NCI-H187 (cell line): Measurements from ENCODE around the gene AMY1C.
"Not testable (repeated sequence)": the region's sequence is repeated elsewhere in the genome, so short reads cannot be mapped to it uniquely, and the experiment has no call there.

Experiments
- DNase-seq, 2 experiments: peaks; one replicate each; lab custom pipeline; 2025; lab: John Stamatoyannopoulos, UW

AMY1C gene

GRCh38 chr1:103749598-103749997 is at the start of gene AMY1C:
Gene AMY1C, plus strand, starts transcription at chr1:103749898. Its CDS starts 572 bp downstream, at chr1:103750470.
- DNase-seq = not testable (repeated sequence)

- not testable (repeated sequence) for DNase-seq
Measured at GRCh38 chr1:103700669-103701068, 49.0 kb upstream of the AMY1C start.

- not testable (repeated sequence) for DNase-seq
Measured at GRCh38 chr1:103701256-103701655, 48.4 kb upstream of the AMY1C start.

GRCh38 chr1:103707670-103708069 is 42.0 kb upstream of the AMY1C start:
- DNase-seq = not testable (repeated sequence)

- DNase-seq = not testable (repeated sequence)
Measured at GRCh38 chr1:103710381-103710780, 39.3 kb upstream of the AMY1C start.

GRCh38 chr1:103717404-103717803 is 32.3 kb upstream of the AMY1C start:
- not testable (repeated sequence) for DNase-seq

GRCh38 chr1:103721473-103721872 is 28.2 kb upstream of the AMY1C start:
- not testable (repeated sequence) for DNase-seq

GRCh38 chr1:103735334-103735733 is 14.4 kb upstream of the AMY1C start:
- not testable (repeated sequence) for DNase-seq

- not testable (repeated sequence) for DNase-seq
Measured at GRCh38 chr1:103738031-103738430, 11.7 kb upstream of the AMY1C start.

- not testable (repeated sequence) for DNase-seq
Measured at GRCh38 chr1:103744449-103744848, 5.2 kb upstream of the AMY1C start.

- not testable (repeated sequence) for DNase-seq
Measured at GRCh38 chr1:103745040-103745439, 4.7 kb upstream of the AMY1C start.

- not testable (repeated sequence) for DNase-seq
Measured at GRCh38 chr1:103748273-103748672, 1.4 kb upstream of the AMY1C start.

GRCh38 chr1:103761896-103762295 is 12.2 kb downstream of the AMY1C start:
- no peak for DNase-seq

- DNase-seq = no peak
Measured at GRCh38 chr1:103779932-103780331, 30.2 kb downstream of the AMY1C start.

- no peak for DNase-seq
Measured at GRCh38 chr1:103783944-103784377, 34.3 kb downstream of the AMY1C start.

- DNase-seq = no peak
Measured at GRCh38 chr1:103788377-103788776, 38.7 kb downstream of the AMY1C start.

GRCh38 chr1:103790172-103790571 is 40.5 kb downstream of the AMY1C start:
- DNase-seq = no peak
